ENCODE measurements around the gene CCIN.

- TF ChIP-seq CTCF (IDR thresholded peaks at IDR 0.05; ENCODE audit: insufficient read depth, low read length): no peak
- no peak for TF ChIP-seq REST (IDR thresholded peaks at IDR 0.05; ENCODE audit: insufficient replicate concordance, low read depth)
- no peak for TF ChIP-seq SPI1 (IDR thresholded peaks at IDR 0.05; ENCODE audit: borderline replicate concordance, low read depth)
- TF ChIP-seq GABPA (IDR thresholded peaks at IDR 0.05; ENCODE audit: low read depth): no peak
Observed at GRCh38 chr9:36208521-36209253, 39.5 kb downstream of the CCIN start.

Data from HL-60 (cell line).